Fibroblast of villous mesenchyme (primary cell): ENCODE measurements around the gene HEPACAM2. TPM values are rescaled to one million over a fixed set of nuclear protein-coding genes. Genes with fewer than 3 reads are reported as not detected.
A peak's percentile ranks its signal among the peaks of the same experiment; 100 is the strongest.

Experiments used
- DNase-seq: peaks from one replicate; pipeline ENCODE4 v3.0.0-alpha.2; 2010; ENCODE audit warnings: low read depth
- H3K4me3 ChIP-seq: 2 replicates; pipeline ENCODE4 v1.5.1; 2011; ENCODE audit warnings: low read depth, mild to moderate bottlenecking, low read length
- CTCF ChIP-seq: IDR thresholded peaks from 2 replicates; pipeline ENCODE4 v1.5.1; 2012; ENCODE audit warnings: low read depth, mild to moderate bottlenecking, low read length; ENCODE audit not compliant: insufficient read depth
- total RNA-seq: library from RNA; depleted of rRNA; stranded (reverse); fragments of >200 nt; gene quantifications from 2 replicates; pipeline ENCODE4 v1.2.3, GENCODE V29; 2012

Gene HEPACAM2
- total RNA-seq, result not detected in 2 replicates

DNA sequence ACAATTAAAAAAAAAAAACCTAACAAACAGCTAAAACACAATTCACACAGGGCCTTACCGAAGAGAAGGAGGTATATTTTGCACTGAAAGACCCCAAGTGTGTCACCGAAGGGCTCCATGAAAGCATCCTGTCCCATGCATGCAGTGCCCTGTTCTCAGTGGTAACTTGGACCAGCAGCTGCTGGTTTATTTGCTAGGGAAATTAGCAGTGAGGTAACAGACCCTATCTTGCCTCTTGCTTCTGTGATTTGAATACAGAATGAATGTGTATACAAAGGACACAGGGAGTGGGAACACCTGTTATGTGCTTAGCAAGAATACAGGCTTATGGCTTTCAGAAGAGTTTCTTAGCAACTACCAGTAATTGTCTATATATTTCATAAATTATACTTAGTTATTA lies at the start of gene HEPACAM2:
HEPACAM2 (minus strand) TSS at position 160 of the 400 bp plus-strand sequence.
- no peak for DNase-seq
- no peak for TF ChIP-seq CTCF
- H3K4me3 ChIP-seq, result no peak within 1 kb of the TSS

GRCh38 chr7:93265220-93265619 lies 39.0 kb upstream of the HEPACAM2 start:
- DNase-seq, result peak; percentile 72
- no peak overlapping the region for H3K4me3 ChIP-seq
- no peak for TF ChIP-seq CTCF

DNA sequence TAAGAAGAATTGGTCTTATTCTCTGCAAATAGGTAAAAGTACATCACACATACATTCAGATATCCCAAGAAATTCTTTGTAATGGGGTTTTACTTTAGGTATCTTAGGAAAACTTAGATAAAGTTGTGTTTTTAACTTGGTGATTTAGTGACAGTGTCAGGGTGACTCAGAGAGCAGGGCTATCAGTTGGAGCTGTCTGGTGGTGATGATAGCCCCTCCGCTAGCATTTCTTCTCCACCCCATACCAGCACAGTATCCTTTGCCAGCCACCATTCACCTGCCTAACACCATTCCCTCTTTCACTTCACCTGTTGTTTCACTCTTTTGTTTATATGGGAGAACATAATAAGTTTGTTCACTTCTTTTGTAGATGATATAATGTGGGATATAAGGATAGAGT lies 36.3 kb upstream of the HEPACAM2 start:
- H3K4me3 ChIP-seq, result no peak overlapping the region
- no peak for TF ChIP-seq CTCF
- no peak for DNase-seq

- DNase-seq, result no peak
- no peak overlapping the region for H3K4me3 ChIP-seq
- no peak for TF ChIP-seq CTCF
These were observed 32.4 kb upstream of the HEPACAM2 start for GRCh38 chr7:93258661-93259060.

DNA sequence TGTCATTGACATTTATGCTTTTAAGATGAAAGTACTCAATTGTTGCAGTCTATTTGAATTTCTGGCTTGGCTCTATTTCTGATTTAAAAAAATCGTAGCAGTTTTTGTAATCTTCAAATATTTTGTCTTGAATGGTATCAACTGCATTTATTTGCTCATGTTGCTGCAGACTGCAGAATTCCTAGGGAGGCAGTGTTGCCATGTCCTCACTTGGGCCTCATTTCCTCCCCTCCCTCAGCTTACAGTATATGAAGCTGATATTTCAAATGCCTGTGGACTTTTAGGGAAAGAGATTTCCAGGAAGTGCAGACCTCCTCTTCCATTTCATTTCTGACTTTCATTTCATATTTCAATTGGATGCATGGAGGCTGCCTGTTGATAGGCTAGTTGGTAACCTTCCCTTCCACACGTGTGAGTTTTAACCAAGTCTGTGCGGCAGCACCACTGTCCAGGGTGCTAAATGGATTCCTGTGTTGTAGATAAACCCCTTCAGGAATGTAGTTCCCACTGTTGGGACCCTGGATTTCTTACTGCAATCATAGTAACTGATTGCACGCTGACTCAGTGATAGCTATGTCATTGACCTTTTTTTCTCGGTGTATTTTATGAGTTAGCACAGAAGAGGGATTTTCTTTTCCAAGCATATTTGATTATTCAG lies 23.4 kb upstream of the HEPACAM2 start:
- DNase-seq, result peak; percentile 49
- no peak overlapping the region for H3K4me3 ChIP-seq
- no peak for TF ChIP-seq CTCF

- no peak overlapping the region for H3K4me3 ChIP-seq
- DNase-seq, result peak; percentile 59
- peak; percentile 51 for TF ChIP-seq CTCF
These were observed 19.5 kb upstream of the HEPACAM2 start for GRCh38 chr7:93245525-93246432.
